HepG2 (cell line): ENCODE data around the gene NT5C. TPM values are rescaled to one million over a fixed set of nuclear protein-coding genes. Genes with fewer than 3 reads are reported as not detected.

ENCODE experiments used
- BCL6 ChIP-seq: IDR thresholded peaks from 2 replicates; pipeline ENCODE4 v1.6.1; 2016; ENCODE audit warnings: missing genetic modification reagents, missing compliant biosample characterization
- FOXM1 ChIP-seq: sonication (generic); formaldehyde crosslinking; IDR thresholded peaks from 2 replicates; pipeline ENCODE4 v1.5.0; 2020; ENCODE audit warnings: missing genetic modification reagents
- HNF4G ChIP-seq, 2 experiments: sonication (generic) in 1 of 2; formaldehyde crosslinking in 1 of 2; IDR thresholded peaks; 2 replicates each; pipeline versions ENCODE4 v1.4.0 to v1.6.1; 2011 to 2020; ENCODE audit warnings: borderline replicate concordance in 2 of 2, low read depth in 2 of 2, mild to moderate bottlenecking in 2 of 2, low read length in 1 of 2, missing genetic modification reagents in 1 of 2, moderate library complexity in 1 of 2
- PCBP1 ChIP-seq: fragments of 200-400 bp; formaldehyde crosslinking; IDR thresholded peaks from 2 replicates; pipeline ENCODE4 v1.6.1; 2017; ENCODE audit warnings: mild to moderate bottlenecking, low read depth, low read length, borderline replicate concordance
- TCF12 ChIP-seq, 2 experiments: fragments of 450-650 bp in 1 of 2; sonication (generic) in 1 of 2; formaldehyde crosslinking in 1 of 2; IDR thresholded peaks; 2 replicates each; pipeline versions ENCODE4 v1.6.1 to v1.8.0; 2017 to 2022; ENCODE audit warnings: antibody characterized with exemption in 1 of 2, mild to moderate bottlenecking in 1 of 2, missing genetic modification reagents in 1 of 2, moderate library complexity in 1 of 2
- USF2 ChIP-seq, 2 experiments: sonication (generic) in 1 of 2; formaldehyde crosslinking in 1 of 2; IDR thresholded peaks; 2 replicates each; pipeline versions ENCODE4 v1.5.1 to v1.6.1; 2011 to 2020; ENCODE audit warnings: borderline replicate concordance in 1 of 2, low read depth in 1 of 2, low read length in 1 of 2, mild to moderate bottlenecking in 1 of 2, missing genetic modification reagents in 1 of 2, moderate library complexity in 1 of 2
- polyA plus RNA-seq, 8 experiments: library from polyadenylated mRNA; depleted of rRNA in 3 of 8; stranded (reverse) in 7 of 8; unstranded in 1 of 8; fragments of >200 nt; fragmentation: Illumina TruSeq in 4 of 8; extraction: Trizol in 4 of 8; gene quantifications; 2 replicates each; pipeline versions ENCODE4 v1.2.1 to v1.2.3, GENCODE V29; 2011 to 2016; ENCODE audit warnings: low read depth in 4 of 8, missing spikeins in 1 of 8, mixed read lengths in 1 of 8; ENCODE audit not compliant: insufficient read depth in 1 of 8
- total RNA-seq, 5 experiments: library from RNA; depleted of rRNA; stranded (reverse); fragments of >200 nt; fragmentation: Illumina TruSeq; extraction: Trizol; gene quantifications; 2 replicates each; pipeline ENCODE4 v1.2.3, GENCODE V29; 2016; ENCODE audit warnings: low read depth in 1 of 5
- TF ChIP-seq, protein P1 (sequence below): sonication (generic); formaldehyde crosslinking; IDR thresholded peaks from 2 replicates; pipeline ENCODE4 v1.4.0; 2020; ENCODE audit warnings: mild to moderate bottlenecking, missing genetic modification reagents
- TF ChIP-seq, protein P2 (sequence below): sonication (generic); formaldehyde crosslinking; IDR thresholded peaks from 2 replicates; pipeline ENCODE4 v1.4.0; 2020; ENCODE audit warnings: missing genetic modification reagents, borderline replicate concordance

The NT5C gene
- total and polyA plus RNA-seq, 2 of the 13 experiments (the other 11 are each of a cell fraction or from before 2014, with no cell fraction given): 42.8 to 48.6 TPM

- no peak for TF ChIP-seq USF2 (IDR thresholded peaks at IDR 0.05; ENCODE audit: low read depth, low read length)
- TF ChIP-seq USF2 (CRISPR knock-in tag; IDR thresholded peaks at IDR 0.05; ENCODE audit: borderline replicate concordance): no peak
- peak; percentile 91 for TF ChIP-seq BCL6 (CRISPR knock-in tag)
- no peak for TF ChIP-seq FOXM1 (CRISPR knock-in tag)
- 0 out of 2 replicates have a peak, but pooled peaks have one; percentile 76 for TF ChIP-seq PCBP1
- TF ChIP-seq, protein P1, sequence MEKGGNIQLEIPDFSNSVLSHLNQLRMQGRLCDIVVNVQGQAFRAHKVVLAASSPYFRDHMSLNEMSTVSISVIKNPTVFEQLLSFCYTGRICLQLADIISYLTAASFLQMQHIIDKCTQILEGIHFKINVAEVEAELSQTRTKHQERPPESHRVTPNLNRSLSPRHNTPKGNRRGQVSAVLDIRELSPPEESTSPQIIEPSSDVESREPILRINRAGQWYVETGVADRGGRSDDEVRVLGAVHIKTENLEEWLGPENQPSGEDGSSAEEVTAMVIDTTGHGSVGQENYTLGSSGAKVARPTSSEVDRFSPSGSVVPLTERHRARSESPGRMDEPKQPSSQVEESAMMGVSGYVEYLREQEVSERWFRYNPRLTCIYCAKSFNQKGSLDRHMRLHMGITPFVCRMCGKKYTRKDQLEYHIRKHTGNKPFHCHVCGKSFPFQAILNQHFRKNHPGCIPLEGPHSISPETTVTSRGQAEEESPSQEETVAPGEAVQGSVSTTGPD (CRISPR knock-in tag): no peak
- TF ChIP-seq, protein P2, sequence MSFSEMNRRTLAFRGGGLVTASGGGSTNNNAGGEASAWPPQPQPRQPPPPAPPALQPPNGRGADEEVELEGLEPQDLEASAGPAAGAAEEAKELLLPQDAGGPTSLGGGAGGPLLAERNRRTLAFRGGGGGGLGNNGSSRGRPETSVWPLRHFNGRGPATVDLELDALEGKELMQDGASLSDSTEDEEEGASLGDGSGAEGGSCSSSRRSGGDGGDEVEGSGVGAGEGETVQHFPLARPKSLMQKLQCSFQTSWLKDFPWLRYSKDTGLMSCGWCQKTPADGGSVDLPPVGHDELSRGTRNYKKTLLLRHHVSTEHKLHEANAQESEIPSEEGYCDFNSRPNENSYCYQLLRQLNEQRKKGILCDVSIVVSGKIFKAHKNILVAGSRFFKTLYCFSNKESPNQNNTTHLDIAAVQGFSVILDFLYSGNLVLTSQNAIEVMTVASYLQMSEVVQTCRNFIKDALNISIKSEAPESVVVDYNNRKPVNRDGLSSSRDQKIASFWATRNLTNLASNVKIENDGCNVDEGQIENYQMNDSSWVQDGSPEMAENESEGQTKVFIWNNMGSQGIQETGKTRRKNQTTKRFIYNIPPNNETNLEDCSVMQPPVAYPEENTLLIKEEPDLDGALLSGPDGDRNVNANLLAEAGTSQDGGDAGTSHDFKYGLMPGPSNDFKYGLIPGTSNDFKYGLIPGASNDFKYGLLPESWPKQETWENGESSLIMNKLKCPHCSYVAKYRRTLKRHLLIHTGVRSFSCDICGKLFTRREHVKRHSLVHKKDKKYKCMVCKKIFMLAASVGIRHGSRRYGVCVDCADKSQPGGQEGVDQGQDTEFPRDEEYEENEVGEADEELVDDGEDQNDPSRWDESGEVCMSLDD (CRISPR knock-in tag): no peak; the same call in 1 of the 2 replicates
- TF ChIP-seq HNF4G (IDR thresholded peaks at IDR 0.05; ENCODE audit: borderline replicate concordance, low read depth, low read length): peak; percentile 82; the same call in 1 of the 2 replicates
- no peak; the same call in 1 of the 2 replicates for TF ChIP-seq HNF4G (CRISPR knock-in tag; IDR thresholded peaks at IDR 0.05; ENCODE audit: borderline replicate concordance, low read depth)
- TF ChIP-seq TCF12 (IDR thresholded peaks at IDR 0.05): no peak
- 0 out of 2 replicates have a peak, but pooled peaks have one; percentile 43 for TF ChIP-seq TCF12 (CRISPR knock-in tag; IDR thresholded peaks at IDR 0.05)
Measured at GRCh38 chr17:75090871-75091854, 40.4 kb downstream of the NT5C start (continued).
